HepG2 (cell line): ENCODE data around the gene SLC24A4. TPM values are rescaled to one million over a fixed set of nuclear protein-coding genes. Genes with fewer than 3 reads are reported as not detected.

ENCODE experiments used
- ASH2L ChIP-seq: fragments of 300-600, 200-600 bp; sonication (generic); IDR thresholded peaks from 2 replicates; pipeline ENCODE4 v1.7.0; 2017; ENCODE audit warnings: low read depth, mild to moderate bottlenecking, moderate library complexity, mixed read lengths, low read length; ENCODE audit not compliant: insufficient read length
- ATRX ChIP-seq: sonication (generic); formaldehyde crosslinking; IDR thresholded peaks from 2 replicates; pipeline ENCODE4 v1.4.0; 2020; ENCODE audit warnings: missing genetic modification reagents, borderline replicate concordance
- CBX2 ChIP-seq, 2 experiments: fragments of 200-600 bp in 1 of 2; sonication (generic); formaldehyde crosslinking in 1 of 2; IDR thresholded peaks; 2 replicates each; pipeline versions ENCODE4 v1.7.0 to v1.8.1; 2018 to 2022; ENCODE audit warnings: low read depth in 2 of 2, low read length in 1 of 2, mild to moderate bottlenecking in 1 of 2, missing genetic modification reagents in 1 of 2
- EEA1 ChIP-seq: sonication (generic); formaldehyde crosslinking; IDR thresholded peaks from 2 replicates; pipeline ENCODE4 v1.5.1; 2020; ENCODE audit warnings: mild to moderate bottlenecking, missing genetic modification reagents, borderline replicate concordance
- KDM1A ChIP-seq: IDR thresholded peaks from 2 replicates; pipeline ENCODE4 v1.6.1; 2016; ENCODE audit warnings: missing compliant biosample characterization
- KDM4B ChIP-seq: sonication (generic); formaldehyde crosslinking; IDR thresholded peaks from 2 replicates; pipeline ENCODE4 v1.4.0; 2020; ENCODE audit warnings: missing genetic modification reagents
- MNT ChIP-seq: fragments of 450-650 bp; IDR thresholded peaks from 2 replicates; pipeline ENCODE4 v1.6.1; 2016
- RBM39 ChIP-seq: fragments of 200-400 bp; formaldehyde crosslinking; IDR thresholded peaks from one replicate; pipeline ENCODE4 v1.6.1; 2018; ENCODE audit warnings: antibody characterized with exemption, mild to moderate bottlenecking, low read depth, low read length; ENCODE audit not compliant: poor library complexity, severe bottlenecking
- TFAP4 ChIP-seq: sonication (generic); IDR thresholded peaks from 2 replicates; pipeline ENCODE4 v1.6.1; 2016; ENCODE audit warnings: low read depth, borderline replicate concordance
- ZBTB40 ChIP-seq, 2 experiments: fragments of 450-650 bp in 1 of 2; sonication (generic) in 1 of 2; formaldehyde crosslinking in 1 of 2; IDR thresholded peaks; 2 replicates each; pipeline versions ENCODE4 v1.6.1 to v1.8.0; 2016 to 2022; ENCODE audit warnings: antibody characterized with exemption in 1 of 2, mild to moderate bottlenecking in 1 of 2, missing genetic modification reagents in 1 of 2
- ZIK1 ChIP-seq: sonication (generic); formaldehyde crosslinking; IDR thresholded peaks from 2 replicates; pipeline ENCODE4 v1.5.0; 2020; ENCODE audit warnings: mild to moderate bottlenecking, low read depth, missing genetic modification reagents, borderline replicate concordance
- ZNF225 ChIP-seq: sonication (generic); formaldehyde crosslinking; IDR thresholded peaks from 2 replicates; pipeline ENCODE4 v1.4.0; 2020; ENCODE audit warnings: mild to moderate bottlenecking, missing genetic modification reagents
- ZNF709 ChIP-seq: sonication (generic); formaldehyde crosslinking; IDR thresholded peaks from 2 replicates; pipeline ENCODE4 v1.5.0; 2020; ENCODE audit warnings: mild to moderate bottlenecking, missing genetic modification reagents
- ZNF772 ChIP-seq: sonication (generic); formaldehyde crosslinking; IDR thresholded peaks from 2 replicates; pipeline ENCODE4 v1.5.0; 2020; ENCODE audit warnings: mild to moderate bottlenecking, missing genetic modification reagents
- ZNF777 ChIP-seq: sonication (generic); formaldehyde crosslinking; IDR thresholded peaks from 2 replicates; pipeline ENCODE4 v1.4.0; 2020; ENCODE audit warnings: missing genetic modification reagents
- ZSCAN25 ChIP-seq: sonication (generic); formaldehyde crosslinking; IDR thresholded peaks from 2 replicates; pipeline ENCODE4 v1.8.0; 2022; ENCODE audit warnings: mild to moderate bottlenecking, missing genetic modification reagents
- polyA plus RNA-seq, 8 experiments: library from polyadenylated mRNA; depleted of rRNA in 3 of 8; stranded (reverse) in 7 of 8; unstranded in 1 of 8; fragments of >200 nt; fragmentation: Illumina TruSeq in 4 of 8; extraction: Trizol in 4 of 8; gene quantifications; 2 replicates each; pipeline versions ENCODE4 v1.2.1 to v1.2.3, GENCODE V29; 2011 to 2016; ENCODE audit warnings: low read depth in 4 of 8, missing spikeins in 1 of 8, mixed read lengths in 1 of 8; ENCODE audit not compliant: insufficient read depth in 1 of 8
- total RNA-seq, 5 experiments: library from RNA; depleted of rRNA; stranded (reverse); fragments of >200 nt; fragmentation: Illumina TruSeq; extraction: Trizol; gene quantifications; 2 replicates each; pipeline ENCODE4 v1.2.3, GENCODE V29; 2016; ENCODE audit warnings: low read depth in 1 of 5

The SLC24A4 gene
- total and polyA plus RNA-seq, 2 of the 13 experiments (the other 11 are each of a cell fraction or from before 2014, with no cell fraction given): not detected

- TF ChIP-seq TFAP4 (peak; percentile 89), RBM39 (no peak), ZNF225 (CRISPR knock-in tag) (peak; percentile 70), ZBTB40 (IDR thresholded peaks at IDR 0.05) (no peak), ZBTB40 (CRISPR knock-in tag; IDR thresholded peaks at IDR 0.05) (peak; percentile 61), ZNF772 (CRISPR knock-in tag) (peak; percentile 55; the same call in 1 of the 2 replicates), ASH2L (peak; percentile 39), KDM4B (CRISPR knock-in tag) (peak; percentile 66; the same call in 1 of the 2 replicates), ZIK1 (CRISPR knock-in tag) (no peak), ZNF777 (CRISPR knock-in tag) (peak; percentile 77), KDM1A (0 out of 2 replicates have a peak, but pooled peaks have one; percentile 33), EEA1 (no peak), ZNF709 (CRISPR knock-in tag) (peak; percentile 58; the same call in 1 of the 2 replicates), ATRX (CRISPR knock-in tag) (no peak), CBX2 (IDR thresholded peaks at IDR 0.05; ENCODE audit: low read depth, low read length) (no peak), CBX2 (CRISPR knock-in tag; IDR thresholded peaks at IDR 0.05; ENCODE audit: low read depth) (0 out of 2 replicates have a peak, but pooled peaks have one; percentile 53), MNT (no peak), ZSCAN25 (CRISPR knock-in tag) (peak; percentile 59; the same call in 1 of the 2 replicates)
These were observed 191.2 kb downstream of the SLC24A4 start (continued) for GRCh38 chr14:92513966-92514843.
